Urinary bladder (tissue), 4 donors: ENCODE data around the gene ACOXL. TPM values are rescaled to one million over a fixed set of nuclear protein-coding genes. Genes with fewer than 3 reads are reported as not detected.

ENCODE experiments used
- DNase-seq: peaks from one replicate; pipeline ENCODE4 v3.0.0-alpha.2; 2015; ENCODE audit errors: extremely low spot score
- H3K27ac ChIP-seq: one replicate; pipeline ENCODE4 v1.5.1; 2013; ENCODE audit warnings: low read depth, mild to moderate bottlenecking, moderate library complexity
- H3K36me3 ChIP-seq: one replicate; pipeline ENCODE4 v1.6.1; 2013; ENCODE audit warnings: mild to moderate bottlenecking, moderate library complexity; ENCODE audit not compliant: insufficient read depth
- H3K4me1 ChIP-seq: one replicate; pipeline ENCODE4 v1.6.1; 2013; ENCODE audit warnings: mild to moderate bottlenecking, moderate library complexity; ENCODE audit not compliant: insufficient read depth
- H3K4me3 ChIP-seq: one replicate; pipeline ENCODE4 v1.5.1; 2013; ENCODE audit warnings: low read depth, low read length
- WGBS: extraction: QIAGEN DNeasy Blood & Tissue Kit; methylation state at CpG from one replicate; pipeline ENCODE4 v1.1.7; 2013; 5-methylcytosine and 5-hydroxymethylcytosine counted together
- polyA plus RNA-seq: library from polyadenylated mRNA; stranded (reverse); fragments of 200-250 nt; gene quantifications from one replicate; pipeline ENCODE4 v1.2.3, GENCODE V29; 2013
- total RNA-seq: library from RNA; depleted of rRNA; stranded (reverse); fragments of >200 nt; gene quantifications from one replicate; pipeline ENCODE4 v1.2.3, GENCODE V29; 2014
- donor health status: healthy with polysubstance abuse.
- donor health status: healthy.

Gene ACOXL
- total and polyA plus RNA-seq, 2 donors = 1.2 to 6.2 TPM

DNA sequence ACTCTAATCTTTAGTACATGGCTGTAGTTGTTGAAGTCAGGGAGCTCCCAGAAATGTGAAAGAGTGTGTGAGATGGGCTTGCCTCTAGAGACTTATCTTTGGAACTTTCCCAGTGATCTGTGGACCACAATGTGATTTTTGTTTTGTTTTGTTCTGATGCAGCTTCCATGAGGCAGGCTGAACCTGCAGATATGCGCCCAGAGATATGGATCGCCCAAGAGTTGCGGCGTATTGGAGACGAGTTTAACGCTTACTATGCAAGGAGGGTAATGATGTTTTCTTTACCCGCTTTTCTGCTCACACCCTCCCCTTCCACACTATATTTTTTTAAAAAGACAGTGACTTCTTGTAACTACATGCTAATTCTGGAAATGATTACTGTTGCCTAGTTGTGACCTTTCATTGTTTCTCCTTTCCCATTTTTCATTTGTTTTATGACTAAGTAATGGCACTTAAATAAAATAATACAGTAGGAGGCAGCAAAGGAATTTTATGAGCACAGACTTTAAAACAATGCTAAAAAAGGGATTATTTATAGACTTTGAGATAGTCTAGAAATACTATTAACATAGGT is 417.6 kb downstream of the ACOXL start:
- WGBS = 94% methylated on average over 7 of the region's 7 CpGs
- Histone ChIP-seq H3K4me1 (no peaks in the 10 kb centered on the region), H3K27ac (no peak overlapping the region), H3K4me3 (no peak overlapping the region), H3K36me3 (no peaks in the 10 kb centered on the region)
- DNase-seq = no peak

GRCh38 chr2:111154758-111155157 is 422.4 kb downstream of the ACOXL start:
- H3K27ac ChIP-seq = no peak overlapping the region
- no peaks in the 10 kb centered on the region for H3K36me3 ChIP-seq
- H3K4me3 ChIP-seq = no peak overlapping the region
- DNase-seq = no peak
- H3K4me1 ChIP-seq = no peaks in the 10 kb centered on the region
- 83% methylated on average over 6 of the region's 6 CpGs for WGBS

DNA sequence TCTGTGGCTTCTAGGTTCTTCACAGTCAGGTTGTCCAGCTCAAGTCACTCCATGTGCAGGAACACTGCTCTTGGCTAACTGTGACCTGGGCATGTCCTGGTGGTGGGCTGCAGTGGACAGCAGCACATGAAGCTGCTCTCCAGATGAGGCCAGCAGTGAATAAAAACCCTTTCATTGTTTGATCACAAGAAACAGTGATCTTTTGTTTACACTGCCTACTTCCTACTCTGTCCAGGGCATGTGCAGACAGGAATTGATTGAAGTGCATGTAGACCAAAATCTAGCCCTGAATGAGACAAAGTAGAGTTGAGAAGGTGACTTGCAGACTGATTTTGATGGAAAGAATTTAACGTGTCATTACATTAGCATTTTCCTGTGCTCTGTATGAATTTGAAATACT is 423.2 kb downstream of the ACOXL start:
- WGBS = 84% methylated on average over 1 of the region's 1 CpG
- Histone ChIP-seq H3K4me3 (no peak overlapping the region), H3K27ac (no peak overlapping the region), H3K4me1 (no peaks in the 10 kb centered on the region), H3K36me3 (no peaks in the 10 kb centered on the region)
- no peak for DNase-seq

DNA sequence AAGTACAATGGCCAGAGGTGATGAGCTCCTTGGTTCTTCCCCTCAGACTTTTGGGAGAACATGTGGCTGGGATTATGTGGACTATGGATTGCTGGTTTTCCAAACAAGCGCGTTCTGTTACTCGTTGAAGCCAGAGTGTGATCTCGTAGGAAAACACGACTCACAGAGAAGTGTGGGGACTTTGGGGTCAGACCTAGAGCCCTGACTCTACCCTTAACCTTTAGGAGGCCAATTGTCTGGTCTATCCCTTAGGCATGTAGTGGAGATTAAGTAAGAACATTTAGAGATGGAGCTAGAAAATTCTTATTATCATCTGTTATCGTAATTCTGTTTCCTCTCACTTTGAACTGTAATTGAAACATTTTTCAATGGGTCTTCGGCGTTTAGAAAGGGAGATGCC is 424.2 kb downstream of the ACOXL start:
- Histone ChIP-seq H3K36me3 (no peaks in the 10 kb centered on the region), H3K4me3 (no peak overlapping the region), H3K4me1 (no peaks in the 10 kb centered on the region), H3K27ac (no peak overlapping the region)
- 88% methylated on average over 8 of the region's 8 CpGs for WGBS
- no peak for DNase-seq

DNA sequence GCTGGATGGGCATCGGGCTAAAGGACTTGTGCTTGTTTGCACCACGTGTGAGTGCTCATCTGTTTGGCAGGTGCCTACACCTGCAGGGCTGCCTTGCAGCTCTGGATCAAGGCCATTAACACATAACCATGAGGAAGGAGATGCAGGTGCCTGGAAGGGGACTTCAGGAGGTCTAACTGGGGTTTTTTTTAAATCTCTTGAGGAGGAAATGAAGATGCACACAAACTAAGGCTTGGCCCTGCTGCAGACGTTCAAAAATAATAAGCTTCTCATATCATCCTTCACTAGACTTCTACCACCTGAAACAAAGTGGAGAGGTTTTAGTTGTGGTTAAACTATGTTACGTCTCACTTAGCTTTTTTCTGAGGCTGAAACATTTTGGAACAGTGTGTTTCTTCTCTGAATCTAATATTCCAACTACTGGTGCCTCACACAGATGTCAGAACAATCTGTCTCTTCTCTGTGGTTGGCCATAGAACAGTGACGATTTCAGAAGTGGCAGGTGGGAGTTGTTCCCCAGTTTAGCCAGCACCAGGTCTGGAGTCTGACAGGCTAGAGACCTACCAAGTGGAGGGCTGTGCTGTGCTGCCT is 424.8 kb downstream of the ACOXL start:
- WGBS = 85% methylated on average over 5 of the region's 5 CpGs
- H3K4me3 ChIP-seq = no peak overlapping the region
- no peak overlapping the region for H3K27ac ChIP-seq
- H3K4me1 ChIP-seq = no peaks in the 10 kb centered on the region
- no peaks in the 10 kb centered on the region for H3K36me3 ChIP-seq
- no peak for DNase-seq

GRCh38 chr2:111157798-111158197 is 425.4 kb downstream of the ACOXL start:
- DNase-seq = no peak
- H3K4me1 ChIP-seq = no peaks in the 10 kb centered on the region
- H3K4me3 ChIP-seq = no peak overlapping the region
- no peak overlapping the region for H3K27ac ChIP-seq
- 82% methylated on average over 2 of the region's 2 CpGs for WGBS
- H3K36me3 ChIP-seq = no peaks in the 10 kb centered on the region

- Histone ChIP-seq H3K4me3 (no peak overlapping the region), H3K4me1 (no peaks in the 10 kb centered on the region), H3K27ac (no peak overlapping the region), H3K36me3 (no peaks in the 10 kb centered on the region)
- DNase-seq = no peak
- 92% methylated on average over 5 of the region's 5 CpGs for WGBS
Observed at GRCh38 chr2:111159641-111160040, 427.3 kb downstream of the ACOXL start.

DNA sequence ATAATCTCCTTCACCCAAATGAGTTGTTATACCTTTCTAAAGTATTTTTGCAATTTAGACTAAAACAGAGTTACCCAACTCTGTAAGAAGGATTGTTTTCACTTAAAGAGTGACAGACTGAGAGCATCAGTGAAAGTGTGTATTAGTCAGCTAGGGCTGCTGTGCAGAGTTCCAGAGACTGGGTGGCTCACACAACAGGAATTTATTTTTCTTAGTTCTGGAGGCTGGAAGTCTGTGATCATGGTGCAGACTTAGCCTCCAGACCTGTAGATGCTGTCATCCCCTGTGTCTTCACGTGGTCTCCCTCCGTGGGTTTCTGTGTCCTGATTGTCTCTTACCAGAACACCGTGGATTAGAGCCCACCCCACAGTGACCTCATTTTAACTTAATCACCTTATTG is 428.4 kb downstream of the ACOXL start:
- WGBS = 93% methylated on average over 3 of the region's 3 CpGs
- Histone ChIP-seq H3K36me3 (peaks cover 4% of the 10 kb centered on the region), H3K4me3 (no peak overlapping the region), H3K4me1 (no peaks in the 10 kb centered on the region), H3K27ac (no peak overlapping the region)
- no peak for DNase-seq

DNA sequence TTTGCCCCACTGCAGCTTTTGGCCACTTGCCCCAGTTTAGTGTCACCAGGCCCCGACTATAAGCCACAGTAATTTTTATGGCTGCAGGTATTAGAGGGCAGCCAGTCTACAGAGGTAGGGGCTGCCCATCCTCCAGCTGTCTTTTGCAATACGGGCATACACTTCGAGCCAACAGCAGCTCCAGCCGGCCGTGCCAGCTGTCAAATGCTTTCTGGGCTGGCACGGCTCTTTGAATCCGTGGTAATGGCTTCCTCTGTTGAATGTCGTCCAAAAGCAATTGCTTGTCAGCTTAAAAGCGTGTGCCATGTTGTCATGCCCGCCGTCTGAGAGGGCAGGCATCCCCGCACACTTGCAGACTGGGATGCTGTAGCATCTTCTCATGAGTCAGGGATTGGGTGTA is 429.6 kb downstream of the ACOXL start:
- DNase-seq = no peak
- H3K4me1 ChIP-seq = no peaks in the 10 kb centered on the region
- WGBS = 79% methylated on average over 12 of the region's 12 CpGs
- peaks cover 4% of the 10 kb centered on the region for H3K36me3 ChIP-seq
- H3K4me3 ChIP-seq = no peak overlapping the region
- no peak overlapping the region for H3K27ac ChIP-seq

DNA sequence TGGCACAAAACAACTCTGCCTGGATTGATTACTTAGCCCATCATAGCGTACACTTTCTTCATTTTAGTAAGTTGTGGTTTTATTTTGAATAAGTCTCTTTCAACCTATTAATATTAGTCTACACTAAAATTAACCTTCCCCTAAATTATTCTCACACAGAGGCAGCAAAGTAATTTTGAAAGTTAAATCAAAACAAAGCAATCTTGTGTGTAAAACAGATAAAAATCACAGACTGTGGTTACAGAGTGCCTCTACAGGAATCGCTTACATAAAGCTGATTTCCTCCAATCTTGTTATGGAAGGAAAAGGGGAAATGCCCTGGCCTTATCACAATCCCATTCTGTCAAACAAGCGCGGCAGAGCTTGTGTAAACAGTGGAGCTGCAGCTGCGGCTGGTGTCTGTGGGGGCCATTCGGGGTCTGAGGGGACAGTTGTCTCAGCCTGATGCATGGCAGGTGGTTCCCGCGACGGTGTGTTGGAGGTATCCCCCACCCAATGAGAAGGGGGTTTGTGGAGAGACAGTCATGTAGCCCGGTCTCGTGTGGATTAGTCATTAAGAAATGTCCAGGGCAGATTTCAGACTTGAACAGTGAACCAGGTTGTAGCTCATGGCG is 430.5 kb downstream of the ACOXL start:
- Histone ChIP-seq H3K27ac (no peak overlapping the region), H3K4me3 (no peak overlapping the region), H3K4me1 (no peaks in the 10 kb centered on the region), H3K36me3 (peaks cover 4% of the 10 kb centered on the region)
- 36% methylated on average over 12 of the region's 12 CpGs for WGBS
- DNase-seq = no peak

DNA sequence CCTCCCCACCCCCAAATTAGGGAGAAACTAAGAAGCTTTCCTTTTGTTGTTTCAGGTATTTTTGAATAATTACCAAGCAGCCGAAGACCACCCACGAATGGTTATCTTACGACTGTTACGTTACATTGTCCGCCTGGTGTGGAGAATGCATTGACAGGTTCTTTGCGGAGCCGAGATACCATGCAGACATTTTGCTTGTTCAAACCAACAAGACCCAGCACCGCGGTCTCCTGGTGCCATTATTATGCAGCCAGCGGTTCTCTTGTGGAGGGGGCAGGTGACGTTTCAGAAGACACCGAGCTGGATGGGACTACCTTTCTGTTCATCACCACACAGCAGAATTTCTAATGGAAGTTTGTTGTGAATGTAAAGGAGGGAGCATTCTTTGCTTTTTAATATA is 431.7 kb downstream of the ACOXL start:
- Histone ChIP-seq H3K27ac (no peak overlapping the region), H3K4me1 (no peaks in the 10 kb centered on the region), H3K36me3 (peaks cover 4% of the 10 kb centered on the region), H3K4me3 (no peak overlapping the region)
- WGBS = 88% methylated on average over 12 of the region's 12 CpGs
- no peak for DNase-seq

DNA sequence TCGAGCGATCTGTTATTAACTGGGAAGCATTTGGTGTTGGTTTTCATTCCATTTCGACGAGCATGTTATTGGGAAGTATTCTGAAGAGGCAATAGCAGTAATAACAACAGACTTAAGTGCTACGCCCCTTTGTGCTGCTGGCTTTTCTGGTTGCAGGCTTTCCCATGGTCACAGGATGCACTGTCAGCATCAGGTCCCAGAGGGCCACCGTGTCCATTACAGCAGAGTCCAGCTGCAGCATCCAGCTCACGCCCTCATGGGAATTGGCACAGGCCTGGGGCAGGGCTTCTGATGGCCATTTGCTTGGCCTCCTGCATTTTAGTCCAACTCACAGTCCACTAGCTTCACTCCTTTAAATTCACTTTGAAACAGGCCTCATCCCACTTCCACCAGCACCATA is 432.7 kb downstream of the ACOXL start:
- 82% methylated on average over 7 of the region's 7 CpGs for WGBS
- no peak for DNase-seq
- peaks cover 4% of the 10 kb centered on the region for H3K36me3 ChIP-seq
- H3K4me3 ChIP-seq = no peak overlapping the region
- no peak overlapping the region for H3K27ac ChIP-seq
- H3K4me1 ChIP-seq = no peaks in the 10 kb centered on the region

GRCh38 chr2:111166115-111166514 is 433.7 kb downstream of the ACOXL start:
- no peak overlapping the region for H3K4me3 ChIP-seq

DNA sequence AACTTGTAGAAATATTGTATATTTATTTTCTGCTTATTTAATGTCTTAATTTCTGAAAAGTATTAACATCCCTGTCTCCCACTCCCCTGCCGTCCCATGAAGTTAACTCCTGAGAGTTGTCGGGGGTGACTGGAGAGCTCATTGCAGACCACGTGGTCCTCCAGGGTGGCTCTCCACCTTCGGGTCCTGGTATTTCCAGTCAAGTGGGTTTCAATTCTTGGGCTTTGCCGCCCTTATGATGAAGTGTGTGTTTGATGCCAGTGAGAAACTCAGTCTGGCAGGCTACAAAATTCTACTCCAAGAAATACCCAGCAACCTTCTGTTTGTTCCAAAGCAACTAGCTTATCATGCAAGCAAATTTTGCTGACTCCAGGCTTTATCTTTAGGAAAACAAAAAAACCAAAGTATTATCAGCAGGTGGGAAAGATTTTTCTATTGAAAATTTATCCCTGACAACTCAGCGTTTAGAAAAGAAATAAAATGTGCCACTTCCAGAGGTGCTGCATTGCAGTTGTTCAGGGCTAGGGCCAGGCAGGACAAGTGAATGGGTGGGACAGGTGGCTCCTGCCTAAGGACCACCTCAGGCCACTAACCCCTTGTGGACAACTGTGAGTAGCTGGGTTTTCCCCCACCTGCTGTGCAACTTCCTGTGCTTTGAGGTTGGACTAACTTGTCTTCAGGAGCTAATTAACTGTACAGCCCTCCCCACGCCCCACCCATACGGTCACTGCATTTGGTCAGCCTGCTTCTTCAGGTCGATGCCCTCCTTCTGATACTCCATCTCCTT is 434.9 kb downstream of the ACOXL start:
- H3K36me3 ChIP-seq = peaks cover 4% of the 10 kb centered on the region
- WGBS = 92% methylated on average over 9 of the region's 9 CpGs
- H3K4me1 ChIP-seq = no peaks in the 10 kb centered on the region
- DNase-seq = no peak
- no peak overlapping the region for H3K27ac ChIP-seq
- H3K4me3 ChIP-seq = no peak overlapping the region

More at GRCh38 chr2:111166115-111166514, 433.7 kb downstream of the ACOXL start:
- DNase-seq = no peak
- WGBS = 94% methylated on average over 5 of the region's 5 CpGs
- Histone ChIP-seq H3K27ac (no peak overlapping the region), H3K4me1 (no peaks in the 10 kb centered on the region), H3K36me3 (peaks cover 4% of the 10 kb centered on the region)
